ENCODE data around the gene ADCY9.

ADCY9 gene

DNA sequence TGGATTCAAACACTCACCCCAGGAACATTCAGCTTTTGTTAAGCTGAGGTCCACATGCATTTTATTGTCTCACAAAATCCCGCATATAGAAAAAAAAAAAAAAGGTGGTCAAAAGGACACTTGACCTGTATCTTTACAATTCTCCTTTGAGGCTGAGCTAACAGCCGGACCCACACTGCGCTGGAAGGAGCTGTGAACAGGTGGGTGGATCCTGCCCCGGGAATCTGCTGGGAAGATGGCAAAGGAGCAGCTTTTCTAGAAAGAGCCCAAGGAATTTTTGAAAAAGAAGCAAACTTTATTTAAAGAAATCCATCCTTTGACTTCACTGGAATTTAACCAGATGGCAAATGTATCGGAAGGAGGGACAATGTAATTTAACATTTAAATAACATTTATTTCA lies 108.1 kb downstream of the ADCY9 start:
- Histone ChIP-seq H3K36me3 (ENCODE audit: control insufficient read depth, low read length) (no peaks in the 10 kb centered on the region), H3K4me2 (ENCODE audit: low read length) (no peak overlapping the region), H3F3A (ENCODE audit: control insufficient read depth, insufficient read depth) (no peaks in the 10 kb centered on the region), H3K4me1 (ENCODE audit: control insufficient read depth, low read length) (no peaks in the 10 kb centered on the region), H4K20me1 (ENCODE audit: control insufficient read depth, insufficient read depth, low read depth, low read length) (no peaks in the 10 kb centered on the region), H3K27ac (ENCODE audit: low read depth, low read length) (no peak overlapping the region), H3K4me3 (ENCODE audit: low read length) (no peak overlapping the region), H3K27me3 (ENCODE audit: control insufficient read depth, low read length) (no peaks in the 10 kb centered on the region), H3K9me2 (replicated peaks; ENCODE audit: control insufficient read depth, low read length) (no peaks in the 10 kb centered on the region), H3K79me2 (ENCODE audit: control insufficient read depth, low read length) (no peaks in the 10 kb centered on the region), H3K9me3 (ENCODE audit: control insufficient read depth, insufficient read depth, low read length) (no peaks in the 10 kb centered on the region)
- TF ChIP-seq, protein P1, sequence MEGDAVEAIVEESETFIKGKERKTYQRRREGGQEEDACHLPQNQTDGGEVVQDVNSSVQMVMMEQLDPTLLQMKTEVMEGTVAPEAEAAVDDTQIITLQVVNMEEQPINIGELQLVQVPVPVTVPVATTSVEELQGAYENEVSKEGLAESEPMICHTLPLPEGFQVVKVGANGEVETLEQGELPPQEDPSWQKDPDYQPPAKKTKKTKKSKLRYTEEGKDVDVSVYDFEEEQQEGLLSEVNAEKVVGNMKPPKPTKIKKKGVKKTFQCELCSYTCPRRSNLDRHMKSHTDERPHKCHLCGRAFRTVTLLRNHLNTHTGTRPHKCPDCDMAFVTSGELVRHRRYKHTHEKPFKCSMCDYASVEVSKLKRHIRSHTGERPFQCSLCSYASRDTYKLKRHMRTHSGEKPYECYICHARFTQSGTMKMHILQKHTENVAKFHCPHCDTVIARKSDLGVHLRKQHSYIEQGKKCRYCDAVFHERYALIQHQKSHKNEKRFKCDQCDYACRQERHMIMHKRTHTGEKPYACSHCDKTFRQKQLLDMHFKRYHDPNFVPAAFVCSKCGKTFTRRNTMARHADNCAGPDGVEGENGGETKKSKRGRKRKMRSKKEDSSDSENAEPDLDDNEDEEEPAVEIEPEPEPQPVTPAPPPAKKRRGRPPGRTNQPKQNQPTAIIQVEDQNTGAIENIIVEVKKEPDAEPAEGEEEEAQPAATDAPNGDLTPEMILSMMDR (IDR thresholded peaks at IDR 0.05; ENCODE audit: low read depth, low read length, poor library complexity, severe bottlenecking): no peak
- no peak for TF ChIP-seq EZH2phosphoT487 (IDR thresholded peaks at IDR 0.05; ENCODE audit: borderline replicate concordance, low read length)

DNA sequence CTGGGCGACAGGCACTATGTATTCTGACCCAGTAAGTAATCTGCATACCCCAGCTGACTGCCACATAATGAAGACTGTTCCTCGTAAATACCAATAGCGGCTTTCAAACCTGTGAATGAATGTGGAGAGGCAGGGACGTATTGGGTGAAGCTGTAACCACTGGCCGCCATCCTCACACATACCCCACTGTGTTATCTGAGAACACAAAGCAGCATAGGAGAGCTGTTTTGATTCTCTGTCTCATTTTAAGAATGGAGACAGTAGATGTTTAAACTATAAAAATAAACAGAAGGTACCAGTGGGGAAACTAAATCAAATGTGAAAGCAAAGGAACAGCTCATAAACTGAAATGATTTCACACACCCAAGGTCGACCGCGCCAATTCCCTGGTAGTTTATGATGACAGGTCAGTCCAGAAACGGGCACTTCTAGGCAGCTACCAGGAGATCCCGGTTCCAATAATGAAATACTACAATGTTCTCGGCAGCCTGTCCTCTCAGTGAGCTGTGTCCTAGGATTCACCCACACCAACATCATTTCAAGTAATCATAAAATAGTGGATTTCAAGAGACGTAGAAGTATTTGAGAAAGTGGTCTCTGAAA lies 109.7 kb downstream of the ADCY9 start:
- TF ChIP-seq, protein P1 (IDR thresholded peaks at IDR 0.05; ENCODE audit: low read depth, low read length, poor library complexity, severe bottlenecking): no peak
- TF ChIP-seq EZH2phosphoT487 (IDR thresholded peaks at IDR 0.05; ENCODE audit: borderline replicate concordance, low read length): no peak
- Histone ChIP-seq H3K79me2 (ENCODE audit: control insufficient read depth, low read length) (no peaks in the 10 kb centered on the region), H3K4me2 (ENCODE audit: low read length) (no peak overlapping the region), H4K20me1 (ENCODE audit: control insufficient read depth, insufficient read depth, low read depth, low read length) (no peaks in the 10 kb centered on the region), H3K36me3 (ENCODE audit: control insufficient read depth, low read length) (no peaks in the 10 kb centered on the region), H3K9me3 (ENCODE audit: control insufficient read depth, insufficient read depth, low read length) (no peaks in the 10 kb centered on the region), H3K27ac (ENCODE audit: low read depth, low read length) (no peak overlapping the region), H3K9me2 (replicated peaks; ENCODE audit: control insufficient read depth, low read length) (no peaks in the 10 kb centered on the region), H3K27me3 (ENCODE audit: control insufficient read depth, low read length) (no peaks in the 10 kb centered on the region), H3F3A (ENCODE audit: control insufficient read depth, insufficient read depth) (no peaks in the 10 kb centered on the region), H3K4me3 (ENCODE audit: low read length) (no peak overlapping the region), H3K4me1 (ENCODE audit: control insufficient read depth, low read length) (no peaks in the 10 kb centered on the region)

DNA sequence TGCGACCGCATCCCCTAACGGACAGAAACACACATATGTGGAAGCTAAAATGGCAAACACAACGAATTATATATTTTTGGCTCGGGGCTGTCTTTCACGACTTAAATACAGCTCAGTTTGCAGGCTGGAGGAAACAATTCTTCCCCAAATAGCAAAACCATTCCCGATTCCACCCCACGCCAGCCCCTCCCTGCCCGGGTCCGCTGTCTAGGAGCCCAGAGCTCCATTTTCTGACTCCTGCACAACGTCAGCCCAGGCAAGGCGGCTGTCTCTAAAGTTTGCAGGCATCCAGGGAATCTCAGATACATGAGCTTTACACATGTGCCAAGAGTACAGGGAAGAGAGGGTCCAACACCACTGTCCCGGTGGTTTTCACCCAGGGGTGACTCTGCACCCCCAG lies 110.5 kb downstream of the ADCY9 start:
- H3K9me3 ChIP-seq (ENCODE audit: control insufficient read depth, insufficient read depth, low read length): no peaks in the 10 kb centered on the region
- H3K36me3 ChIP-seq (ENCODE audit: control insufficient read depth, low read length): no peaks in the 10 kb centered on the region
- no peaks in the 10 kb centered on the region for H3K4me1 ChIP-seq (ENCODE audit: control insufficient read depth, low read length)
- no peaks in the 10 kb centered on the region for H3K9me2 ChIP-seq (replicated peaks; ENCODE audit: control insufficient read depth, low read length)
- H3K27ac ChIP-seq (ENCODE audit: low read depth, low read length): no peak overlapping the region
- H3K4me2 ChIP-seq (ENCODE audit: low read length): no peak overlapping the region
- no peaks in the 10 kb centered on the region for H3K27me3 ChIP-seq (ENCODE audit: control insufficient read depth, low read length)
- TF ChIP-seq EZH2phosphoT487 (IDR thresholded peaks at IDR 0.05; ENCODE audit: borderline replicate concordance, low read length): no peak
- TF ChIP-seq, protein P1 (IDR thresholded peaks at IDR 0.05; ENCODE audit: low read depth, low read length, poor library complexity, severe bottlenecking): no peak
- no peaks in the 10 kb centered on the region for H4K20me1 ChIP-seq (ENCODE audit: control insufficient read depth, insufficient read depth, low read depth, low read length)
- no peaks in the 10 kb centered on the region for H3F3A ChIP-seq (ENCODE audit: control insufficient read depth, insufficient read depth)
- no peak overlapping the region for H3K4me3 ChIP-seq (ENCODE audit: low read length)
- no peaks in the 10 kb centered on the region for H3K79me2 ChIP-seq (ENCODE audit: control insufficient read depth, low read length)

Measured in DOHH2 (cell line).